Adipocyte (in vitro differentiated cells): ENCODE results near the gene RIPOR3.
"Not testable (repeated sequence)": the region's sequence is repeated elsewhere in the genome, so short reads cannot be mapped to it uniquely, and the experiment has no call there.

ENCODE experiments used
- DNase-seq: peaks from one replicate; pipeline ENCODE4 v3.0.0-alpha.2; 2015; ENCODE audit warnings: low read depth
- H3K27me3 ChIP-seq: replicated peaks from 2 replicates; pipeline ENCODE4 v1.7.0; 2013; ENCODE audit warnings: mild to moderate bottlenecking, low read length, moderate library complexity; ENCODE audit not compliant: control insufficient read depth, insufficient read depth
- H3K36me3 ChIP-seq: 2 replicates; pipeline ENCODE4 v1.7.0; 2013; ENCODE audit warnings: low read length, mild to moderate bottlenecking, moderate library complexity; ENCODE audit not compliant: control insufficient read depth, insufficient read depth, severe bottlenecking
- H3K4me1 ChIP-seq: 2 replicates; pipeline ENCODE4 v1.7.0; 2013; ENCODE audit warnings: mild to moderate bottlenecking, low read length, moderate library complexity; ENCODE audit not compliant: control insufficient read depth, insufficient read depth
- H3K4me3 ChIP-seq: 2 replicates; pipeline ENCODE4 v1.7.0; 2013; ENCODE audit warnings: mild to moderate bottlenecking, low read length, moderate library complexity
- H3K9ac ChIP-seq: 2 replicates; pipeline ENCODE4 v1.7.0; 2013; ENCODE audit warnings: mild to moderate bottlenecking, low read length, moderate library complexity
- H3K9me3 ChIP-seq: 2 replicates; pipeline ENCODE4 v1.7.0; 2013; ENCODE audit warnings: mild to moderate bottlenecking, low read length, moderate library complexity; ENCODE audit not compliant: control insufficient read depth

Gene RIPOR3

GRCh38 chr20:50711113-50711825 lies 19.9 kb upstream of the RIPOR3 start:
- Histone ChIP-seq H3K9me3 (no peaks in the 10 kb centered on the region), H3K4me3 (no peak overlapping the region), H3K36me3 (no peaks in the 10 kb centered on the region), H3K27me3 (no peaks in the 10 kb centered on the region), H3K4me1 (peaks cover 21% of the 10 kb centered on the region), H3K9ac (peak overlapping the region; percentile 26)
- DNase-seq: no peak

- Histone ChIP-seq H3K9ac (peak overlapping the region; percentile 26), H3K4me3 (no peak overlapping the region), H3K27me3 (no peaks in the 10 kb centered on the region), H3K4me1 (peaks cover 21% of the 10 kb centered on the region), H3K36me3 (no peaks in the 10 kb centered on the region), H3K9me3 (no peaks in the 10 kb centered on the region)
- peak; percentile 70 for DNase-seq
These were observed 19.2 kb upstream of the RIPOR3 start for GRCh38 chr20:50710492-50711063.

DNA sequence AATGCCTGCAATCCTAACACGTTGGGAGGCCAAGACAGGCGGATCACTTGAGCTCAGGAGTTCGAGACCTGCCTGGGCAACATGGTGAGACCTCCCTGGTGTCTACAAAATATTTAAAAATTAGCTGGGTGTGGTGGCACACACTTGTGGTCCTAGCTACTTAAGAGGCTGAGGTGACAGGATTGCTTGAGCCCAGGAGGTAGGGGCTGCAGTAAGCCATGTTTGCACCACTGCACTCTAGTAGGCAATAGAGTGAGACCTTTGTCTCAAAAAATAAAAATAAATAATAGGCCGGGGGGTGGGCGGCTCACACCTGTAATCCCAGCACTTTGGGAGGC lies 18.3 kb upstream of the RIPOR3 start:
- H3K4me1 ChIP-seq: peaks cover 21% of the 10 kb centered on the region
- no peaks in the 10 kb centered on the region for H3K36me3 ChIP-seq
- no peak for DNase-seq
- no peaks in the 10 kb centered on the region for H3K9me3 ChIP-seq
- no peak overlapping the region for H3K4me3 ChIP-seq
- no peak overlapping the region for H3K9ac ChIP-seq
- H3K27me3 ChIP-seq: no peaks in the 10 kb centered on the region

DNA sequence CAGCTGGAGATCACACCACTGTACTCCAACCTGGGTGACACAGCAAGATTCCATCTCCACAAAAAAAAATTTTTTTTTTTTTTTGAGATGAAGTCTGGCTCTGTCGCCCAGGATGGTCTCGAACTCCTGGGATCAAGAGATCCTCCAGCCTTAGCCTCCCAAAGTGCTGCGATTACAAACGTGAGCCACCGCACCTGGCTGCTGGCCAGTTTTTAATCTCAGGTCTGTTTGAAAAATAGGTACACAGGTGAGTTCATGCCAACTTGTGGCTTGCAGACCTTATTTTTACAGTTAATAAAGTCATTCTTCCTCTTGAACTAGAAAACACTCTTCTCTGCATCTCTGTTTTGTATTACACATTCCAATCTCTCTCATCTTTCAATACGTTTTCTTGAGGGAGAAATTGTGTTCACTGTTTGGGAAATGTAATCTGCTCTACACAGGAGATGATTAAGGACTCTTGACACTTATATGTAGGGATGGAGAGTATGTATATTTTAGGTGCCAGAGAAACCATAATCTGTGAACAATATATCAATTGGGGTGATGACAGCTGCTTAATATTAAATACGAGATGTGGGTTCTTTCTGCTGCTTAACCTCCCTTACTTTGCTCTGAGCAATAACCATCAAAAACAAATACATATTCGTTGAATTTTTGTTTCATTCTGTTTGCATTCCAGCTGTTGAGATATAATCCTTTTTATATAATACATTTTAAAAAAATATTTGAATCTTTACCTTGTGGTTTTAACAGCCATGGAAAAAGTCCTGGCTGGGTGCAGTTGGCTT lies 17.7 kb upstream of the RIPOR3 start:
- Histone ChIP-seq H3K9ac (no peak overlapping the region), H3K4me3 (no peak overlapping the region), H3K9me3 (no peaks in the 10 kb centered on the region), H3K4me1 (peaks cover 21% of the 10 kb centered on the region), H3K27me3 (no peaks in the 10 kb centered on the region), H3K36me3 (no peaks in the 10 kb centered on the region)
- DNase-seq: no peak

DNA sequence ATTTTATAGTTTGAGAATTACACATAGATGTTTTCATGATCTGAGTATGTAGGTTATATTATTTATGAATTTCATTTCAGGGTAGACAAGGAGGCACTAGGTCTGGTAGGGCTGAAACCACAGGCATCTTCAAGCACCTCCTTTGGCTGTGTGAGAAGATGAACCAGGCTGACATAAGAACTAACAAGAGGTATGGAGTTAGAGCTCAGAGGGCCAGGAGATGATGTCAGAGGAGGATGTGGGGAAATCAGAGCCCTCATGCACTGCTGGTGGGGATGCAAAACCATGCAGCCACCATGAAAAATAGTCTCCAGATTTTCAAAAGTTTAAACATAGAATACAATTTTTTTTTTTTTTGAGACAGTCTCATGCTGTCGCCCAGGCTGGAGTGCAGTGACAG lies 13.6 kb upstream of the RIPOR3 start:
- H3K27me3 ChIP-seq: no peaks in the 10 kb centered on the region
- no peaks in the 10 kb centered on the region for H3K9me3 ChIP-seq
- no peaks in the 10 kb centered on the region for H3K36me3 ChIP-seq
- no peak overlapping the region for H3K9ac ChIP-seq
- DNase-seq: peak; percentile 59
- H3K4me1 ChIP-seq: no peaks in the 10 kb centered on the region
- no peak overlapping the region for H3K4me3 ChIP-seq

GRCh38 chr20:50704514-50704913 lies 13.2 kb upstream of the RIPOR3 start:
- no peaks in the 10 kb centered on the region for H3K9me3 ChIP-seq

DNA sequence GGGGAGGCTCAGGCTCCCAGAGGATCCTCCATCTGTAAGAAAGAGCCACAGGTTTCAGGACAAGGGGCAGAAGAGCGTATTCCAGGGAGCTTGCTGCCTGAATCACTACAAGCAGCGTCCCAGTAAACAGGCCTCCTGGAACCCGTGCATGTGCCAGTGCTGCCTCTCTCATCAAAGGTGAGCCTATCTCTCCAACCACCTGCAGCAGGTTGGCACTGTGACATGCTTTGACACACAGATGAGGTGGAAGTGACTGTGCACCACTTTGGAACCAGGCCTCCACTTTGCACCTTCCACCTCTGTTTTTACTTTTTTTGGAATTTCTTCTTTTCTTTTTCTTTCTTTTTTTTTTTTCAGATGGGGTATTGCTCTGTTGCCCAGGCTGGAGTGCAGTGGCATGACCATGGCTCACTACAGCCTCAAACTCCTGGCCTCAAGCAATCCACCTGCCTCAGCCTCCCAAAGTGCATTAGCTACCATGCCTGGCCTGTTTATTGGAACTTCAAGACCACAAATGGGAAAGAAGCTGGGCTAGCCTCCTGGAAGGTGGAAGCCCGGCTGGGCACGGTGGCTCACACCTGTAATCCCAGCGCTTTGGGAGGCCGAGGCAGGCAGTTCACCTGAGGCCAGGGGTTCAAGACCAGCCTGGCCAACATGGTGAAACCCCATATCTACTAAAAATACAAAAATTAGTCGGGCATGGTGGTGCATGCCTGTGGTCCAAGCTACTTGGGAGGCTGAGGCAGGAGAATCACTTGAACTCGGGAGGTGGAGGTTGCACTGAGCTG lies 12.5 kb upstream of the RIPOR3 start:
- H3K36me3 ChIP-seq, H3K9me3 ChIP-seq, H3K27me3 ChIP-seq, DNase-seq, H3K4me3 ChIP-seq, H3K9ac ChIP-seq, H3K4me1 ChIP-seq: not testable (repeated sequence)

More at GRCh38 chr20:50704514-50704913, 13.2 kb upstream of the RIPOR3 start:
- Histone ChIP-seq H3K4me3 (no peak overlapping the region), H3K9ac (no peak overlapping the region), H3K36me3 (no peaks in the 10 kb centered on the region), H3K4me1 (no peaks in the 10 kb centered on the region), H3K27me3 (no peaks in the 10 kb centered on the region)
- DNase-seq: no peak

DNA sequence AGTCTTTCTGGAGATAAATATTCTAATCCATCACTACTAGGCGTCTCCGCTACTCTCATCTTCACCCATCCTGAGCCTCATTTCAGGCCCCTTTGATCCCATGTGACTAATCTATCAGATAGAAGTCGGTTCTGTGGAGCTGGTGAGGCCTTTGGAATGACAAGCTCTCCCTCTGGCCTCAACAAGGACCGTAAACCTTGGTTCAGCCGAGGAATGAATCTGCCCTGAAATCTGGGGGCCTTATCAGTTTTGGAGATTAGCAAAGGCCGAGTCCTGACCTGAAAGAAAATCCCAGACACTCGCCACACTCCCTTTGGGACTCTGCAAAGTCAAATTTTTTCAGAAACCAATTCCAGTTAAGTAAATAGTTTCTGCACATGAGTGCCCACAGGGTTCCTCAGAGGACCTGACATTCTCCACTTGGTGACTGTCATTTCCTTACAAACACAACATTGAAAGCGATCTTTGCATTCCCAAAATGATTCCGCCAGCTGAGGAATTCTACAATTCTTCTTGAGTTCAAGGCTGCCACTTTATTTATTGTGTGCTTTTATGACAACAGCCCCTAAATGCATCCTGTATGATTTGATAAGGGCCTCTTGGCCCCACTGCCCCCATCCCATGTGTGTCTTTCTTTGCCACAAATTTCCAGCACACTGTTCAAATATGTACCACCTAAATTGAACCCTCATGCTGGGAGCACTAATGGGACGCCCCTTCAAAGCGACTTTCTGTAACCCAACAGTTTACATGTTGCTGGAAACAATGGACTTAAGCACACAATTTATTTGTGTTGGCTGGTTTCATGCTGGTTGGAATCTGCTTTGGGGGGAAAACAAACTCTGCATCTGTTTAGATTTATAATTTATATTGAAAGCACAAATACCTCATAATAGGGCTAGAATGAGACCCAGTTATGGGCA lies 10.0 kb upstream of the RIPOR3 start:
- peak; percentile 67 for DNase-seq
- no peaks in the 10 kb centered on the region for H3K36me3 ChIP-seq
- H3K9me3 ChIP-seq: no peaks in the 10 kb centered on the region
- H3K9ac ChIP-seq: no peak overlapping the region
- no peak overlapping the region for H3K4me3 ChIP-seq
- no peaks in the 10 kb centered on the region for H3K4me1 ChIP-seq
- H3K27me3 ChIP-seq: no peaks in the 10 kb centered on the region

DNA sequence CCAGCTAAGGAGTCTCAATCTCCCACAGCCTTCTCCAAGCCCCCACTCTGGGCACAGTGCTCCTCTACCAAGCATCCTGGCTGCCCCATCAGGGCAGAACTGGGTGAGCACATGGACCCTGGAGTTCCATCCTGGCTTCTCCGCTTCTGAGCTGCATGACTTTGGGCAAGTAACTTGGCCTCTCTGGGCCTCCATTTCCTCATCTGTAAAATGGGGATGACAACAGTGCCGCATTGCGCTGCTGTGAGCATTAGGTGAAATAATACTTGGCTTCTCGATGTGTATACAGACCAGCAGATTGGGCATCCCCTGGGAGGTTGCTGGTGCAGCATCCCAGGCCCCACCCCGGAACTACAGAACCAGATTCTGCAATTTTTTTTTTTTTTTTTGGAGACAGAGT lies 8.3 kb upstream of the RIPOR3 start:
- no peak for DNase-seq
- no peaks in the 10 kb centered on the region for H3K9me3 ChIP-seq
- no peak overlapping the region for H3K4me3 ChIP-seq
- H3K27me3 ChIP-seq: no peaks in the 10 kb centered on the region
- H3K9ac ChIP-seq: no peak overlapping the region
- no peaks in the 10 kb centered on the region for H3K36me3 ChIP-seq
- H3K4me1 ChIP-seq: peaks cover 16% of the 10 kb centered on the region

DNA sequence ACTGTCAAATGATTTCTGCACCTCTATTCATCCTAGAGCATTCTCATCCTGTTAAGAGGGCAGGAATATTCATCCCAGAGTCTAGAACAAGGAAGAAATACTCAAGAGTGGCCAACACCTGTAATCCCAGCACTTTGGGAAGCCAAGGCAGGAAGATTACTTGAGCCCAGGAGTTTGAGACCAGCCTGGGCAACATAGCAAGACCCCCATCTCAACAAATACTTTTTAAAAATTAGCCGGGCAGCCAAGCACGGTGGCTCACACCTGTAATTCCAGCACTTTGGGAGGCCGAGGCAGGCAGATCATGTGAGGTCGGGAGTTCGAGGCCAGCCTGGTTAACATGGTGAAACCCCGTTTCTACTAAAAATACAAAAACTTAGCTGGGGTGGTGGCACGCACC lies 6.9 kb upstream of the RIPOR3 start:
- not testable (repeated sequence) for DNase-seq, H3K36me3 ChIP-seq, H3K27me3 ChIP-seq, H3K4me3 ChIP-seq, H3K9ac ChIP-seq, H3K9me3 ChIP-seq
- peaks cover 26% of the 10 kb centered on the region for H3K4me1 ChIP-seq
